GM23248 (cell line): Measurements from ENCODE around the gene DYSF.

Experiments used
- EZH2 ChIP-seq: fragments of 200-600 bp; sonication (generic); IDR thresholded peaks from 2 replicates; pipeline ENCODE4 v1.6.1; 2018; ENCODE audit warnings: antibody characterized with exemption, mild to moderate bottlenecking; ENCODE audit not compliant: insufficient read depth, poor library complexity, severe bottlenecking
- EZH2phosphoT487 ChIP-seq: fragments of 200-600 bp; sonication (generic); IDR thresholded peaks from 2 replicates; pipeline ENCODE4 v1.6.1; 2018; ENCODE audit warnings: antibody characterized with exemption, moderate library complexity, mild to moderate bottlenecking, low read depth; ENCODE audit not compliant: insufficient read depth

GRCh38 chr2:71705171-71705960 is 252.0 kb downstream of the DYSF start:
- TF ChIP-seq EZH2 (no peak), EZH2phosphoT487 (no peak)
